Suppressor macrophage (primary cell): ENCODE measurements around the gene NCS1.
"Not testable (repeated sequence)": the region's sequence is repeated elsewhere in the genome, so short reads cannot be mapped to it uniquely, and the experiment has no call there.

Experiments used
- DNase-seq, 4 experiments: peaks; one replicate each; pipeline ENCODE4 v3.0.0-alpha.2; 2020 to 2022

Gene NCS1

DNA sequence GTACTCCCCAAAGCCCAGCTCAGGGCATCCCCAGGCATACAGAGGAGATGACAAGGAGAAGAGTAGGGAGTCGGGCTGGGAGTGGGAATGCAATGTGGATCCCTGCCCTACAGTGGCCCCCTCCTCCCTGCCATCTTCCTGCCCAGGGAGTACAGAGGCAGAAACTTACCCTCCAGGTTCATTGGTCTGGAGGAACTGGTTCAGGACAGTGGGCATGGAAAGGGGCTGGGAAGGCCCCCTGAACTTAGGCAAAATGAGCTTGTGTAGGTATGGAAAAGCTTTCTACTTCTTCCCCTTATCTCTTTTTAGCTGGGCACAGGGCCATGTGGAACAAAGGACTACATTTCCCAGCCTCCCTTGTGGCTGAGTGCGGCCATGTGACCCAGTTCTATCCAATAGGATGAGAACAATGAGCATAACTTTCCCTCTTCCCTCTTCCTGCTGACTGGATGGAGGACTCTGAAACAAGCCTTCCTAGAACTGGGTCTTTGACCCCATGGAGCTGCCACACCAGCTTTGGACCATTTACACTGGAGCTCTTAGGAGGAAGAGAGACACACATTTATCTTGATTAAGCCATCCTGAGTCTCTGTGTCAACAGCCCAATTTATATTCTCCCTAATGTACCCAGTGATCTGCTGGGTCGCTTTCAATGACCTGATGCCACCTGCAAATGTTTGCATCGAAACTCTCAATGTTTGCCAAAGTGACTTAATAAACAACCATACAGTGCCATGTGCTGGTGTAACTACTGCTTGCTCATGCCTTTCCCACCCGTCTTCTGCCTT is 68.4 kb downstream of the NCS1 start:
- peak; percentile 73 to 83 (median 77) for DNase-seq

- no peak for DNase-seq
These were observed 69.0 kb downstream of the NCS1 start for GRCh38 chr9:130241198-130241535.

DNA sequence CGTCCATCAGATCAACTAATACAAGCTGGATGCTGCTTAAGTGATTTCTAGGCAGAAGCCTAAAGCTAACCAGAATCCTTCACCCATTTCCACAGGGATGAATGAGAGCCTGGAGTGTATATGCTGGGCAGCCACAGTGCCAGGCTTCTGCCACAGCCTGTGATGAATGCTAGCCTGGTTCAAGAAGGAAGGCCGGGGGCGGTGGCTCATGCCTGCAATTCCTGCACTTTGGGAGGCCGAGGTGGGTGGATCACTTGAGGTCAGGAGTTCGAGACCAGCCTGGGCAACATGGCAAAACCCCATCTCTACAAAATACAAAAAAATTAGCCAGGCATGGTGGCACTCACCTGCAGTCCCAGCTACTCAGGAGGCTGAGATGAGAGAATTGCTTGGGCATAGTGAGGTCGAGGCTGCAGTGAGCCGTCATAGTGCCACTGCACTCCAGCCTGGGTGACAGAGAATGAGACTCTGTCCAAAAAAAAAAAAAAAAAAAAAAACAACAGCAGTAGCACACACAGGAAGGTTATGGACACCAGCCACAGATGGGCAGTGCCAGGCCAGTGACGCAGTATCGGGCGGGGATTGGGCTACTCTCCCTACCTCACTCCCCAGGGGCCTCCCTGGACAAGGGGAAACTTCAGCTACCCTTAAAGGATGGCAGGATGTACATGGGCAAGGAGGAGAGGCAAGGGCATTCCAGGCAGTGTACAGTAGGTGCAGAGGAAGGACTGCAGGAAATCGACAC is 70.2 kb downstream of the NCS1 start:
- no peak for DNase-seq

DNA sequence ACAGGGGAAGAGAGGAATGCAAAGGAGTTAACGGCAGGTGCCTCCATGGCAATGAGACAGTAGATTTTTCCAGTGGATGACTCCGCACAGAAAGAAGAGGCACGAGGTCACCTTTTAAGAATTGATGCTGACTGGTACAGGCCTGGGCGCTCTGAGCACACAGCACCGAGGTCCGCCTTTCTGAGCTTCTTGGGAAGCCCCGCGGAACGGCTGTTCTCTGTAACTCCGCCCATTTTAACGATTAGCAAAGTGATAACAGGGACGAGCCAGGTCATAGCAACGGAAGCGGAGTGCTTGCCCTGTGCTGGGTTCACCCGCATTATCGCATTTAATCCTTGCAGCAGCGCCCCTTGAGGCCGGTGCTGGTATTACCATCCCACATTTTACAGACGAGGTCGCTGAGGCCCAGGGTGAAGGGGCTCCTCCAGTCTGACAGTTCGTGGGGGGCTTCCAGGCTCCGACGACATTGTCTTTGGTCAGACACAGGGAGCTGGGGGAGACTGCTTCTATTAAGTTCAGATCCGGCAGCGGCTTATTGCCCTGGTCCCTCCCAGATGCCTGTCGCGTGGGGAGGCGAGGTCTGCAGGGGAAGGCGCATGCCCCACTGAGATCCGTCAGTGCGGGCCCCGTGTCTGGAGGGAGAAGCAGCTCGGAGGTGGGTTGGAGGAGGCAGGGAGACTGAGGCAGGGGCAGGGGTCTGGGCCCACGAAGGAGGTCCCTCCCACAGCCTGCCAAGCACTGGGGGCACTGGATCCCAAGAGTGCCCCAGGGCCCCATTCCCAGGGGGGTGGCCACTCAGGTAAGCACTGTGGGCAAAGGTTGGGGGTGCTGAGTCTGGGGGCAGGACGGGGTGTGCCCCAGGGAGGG is 71.0 kb downstream of the NCS1 start:
- peak; percentile 66 to 85 (median 80) for DNase-seq

- no peak for DNase-seq
These were observed 71.6 kb downstream of the NCS1 start for GRCh38 chr9:130243882-130244170.

- DNase-seq: no peak
These were observed 72.5 kb downstream of the NCS1 start for GRCh38 chr9:130244548-130245165.

GRCh38 chr9:130245474-130245873 is 73.3 kb downstream of the NCS1 start:
- DNase-seq: no peak

GRCh38 chr9:130246126-130246525 is 73.9 kb downstream of the NCS1 start:
- no peak for DNase-seq

DNA sequence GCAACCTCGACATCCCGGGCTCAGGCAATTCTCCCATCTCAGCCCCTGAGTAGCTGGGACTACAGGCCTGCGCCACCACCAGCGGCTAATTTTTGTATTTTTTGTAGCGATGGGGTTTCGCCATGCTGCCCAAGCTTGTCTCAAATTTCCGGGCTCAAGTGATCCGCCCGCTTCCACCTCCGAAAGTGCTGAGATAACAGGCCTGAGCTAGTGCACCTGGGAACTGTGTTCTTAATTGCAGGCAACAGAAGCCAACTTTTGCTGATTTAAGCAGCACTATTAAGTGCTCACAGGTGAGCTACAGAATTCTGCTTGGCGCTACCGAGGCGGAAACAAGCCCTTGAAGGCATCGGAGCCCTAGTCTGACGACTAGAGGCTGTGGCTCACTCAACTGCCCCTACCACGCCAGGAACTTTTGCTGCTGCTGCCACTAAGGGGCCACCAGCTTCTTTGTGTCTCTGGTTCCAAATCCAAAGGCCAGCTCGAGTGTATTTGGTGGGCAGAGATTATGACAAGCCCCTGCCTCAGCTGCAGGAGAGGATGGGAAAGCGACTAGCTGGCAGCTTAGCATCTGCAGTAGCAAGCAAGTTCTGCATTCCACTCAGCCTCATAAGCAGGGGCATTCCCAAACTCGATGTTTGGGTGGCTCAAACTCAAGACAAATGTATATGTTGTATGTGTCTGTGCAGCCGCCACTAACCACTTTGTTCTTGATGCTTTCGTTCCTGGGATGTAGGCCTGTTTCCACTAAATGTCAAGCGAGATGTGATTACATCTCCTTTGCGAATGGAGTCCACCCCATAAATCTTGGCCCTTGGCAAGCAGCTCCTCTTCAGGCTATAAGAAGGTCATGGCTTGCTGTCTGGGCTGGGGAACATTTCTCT is 82.8 kb downstream of the NCS1 start:
- no peak for DNase-seq

DNA sequence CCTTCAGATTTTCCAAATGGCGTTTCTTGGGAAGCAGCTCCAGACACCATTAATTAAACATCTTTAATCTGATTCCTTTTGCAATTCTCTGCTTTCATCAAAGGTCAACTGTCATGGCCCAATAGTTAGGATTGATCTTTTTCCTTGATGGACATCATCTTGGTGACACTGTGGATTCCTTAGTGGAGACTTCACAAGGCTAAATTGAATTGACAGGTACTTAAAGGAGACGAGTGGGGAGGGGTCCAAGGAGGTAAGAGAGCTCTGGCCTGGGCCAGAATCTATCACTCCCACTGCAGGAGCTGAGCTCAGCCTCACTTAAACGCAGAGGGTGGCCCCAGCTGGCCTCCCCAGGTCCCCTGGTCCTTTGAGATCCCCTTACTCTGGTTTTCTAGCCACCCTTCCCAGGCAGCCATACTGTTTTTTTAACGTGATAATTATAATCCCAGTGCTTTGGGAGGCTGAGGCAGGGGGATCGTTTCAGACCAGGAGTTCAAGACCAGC is 83.5 kb downstream of the NCS1 start:
- DNase-seq: no peak

- no peak for DNase-seq
These were observed 84.4 kb downstream of the NCS1 start for GRCh38 chr9:130256644-130257043.

- DNase-seq: not testable (repeated sequence)
These were observed 85.9 kb downstream of the NCS1 start for GRCh38 chr9:130258137-130258536.

GRCh38 chr9:130259044-130259443 is 86.8 kb downstream of the NCS1 start:
- DNase-seq: no peak

DNA sequence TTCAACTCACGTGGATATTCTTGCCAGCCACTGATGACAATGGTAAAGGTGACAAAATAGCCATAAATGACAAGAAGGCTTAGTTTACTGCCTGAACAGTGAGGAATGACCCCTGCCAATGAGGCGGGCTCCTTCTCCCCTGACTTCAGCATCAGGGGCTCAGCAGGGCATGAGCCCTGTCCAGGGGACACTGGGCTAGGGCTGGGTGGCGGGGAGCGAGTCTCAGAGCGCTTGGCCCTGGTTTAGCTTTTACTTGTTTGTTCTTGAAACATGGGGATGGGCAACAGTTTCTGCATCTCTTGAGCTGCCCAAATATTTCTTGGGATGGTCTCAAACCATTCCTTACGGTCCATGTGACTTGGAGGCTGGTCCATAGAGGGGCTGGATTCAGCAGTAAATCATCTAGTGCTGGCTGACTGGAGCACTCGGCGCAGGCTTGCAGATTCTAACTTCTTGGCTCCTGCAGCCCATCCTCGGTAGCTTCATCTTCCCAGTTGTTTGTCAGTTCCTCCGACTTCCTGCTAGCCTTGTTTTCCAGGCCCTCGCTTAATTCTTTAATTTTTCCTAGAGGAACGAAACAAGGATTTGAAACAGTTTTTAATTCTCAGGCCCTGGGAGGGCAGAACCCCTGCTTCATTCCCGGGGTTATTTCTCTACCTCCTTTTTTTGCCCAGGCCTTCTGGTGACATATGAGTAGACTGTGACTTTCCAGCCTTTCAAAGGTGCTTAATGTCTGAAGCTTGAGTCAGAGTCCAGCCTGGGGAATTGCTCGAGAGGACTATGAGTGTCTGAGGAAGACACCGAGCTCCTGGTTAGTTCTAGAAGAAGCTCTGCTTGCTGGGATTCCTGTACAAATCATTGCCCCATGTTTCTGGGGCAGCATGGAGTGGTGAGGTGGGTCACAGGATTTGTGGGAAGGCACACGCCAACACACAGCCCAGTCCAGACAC is 88.9 kb downstream of the NCS1 start:
- no peak for DNase-seq

GRCh38 chr9:130262061-130262745 is 90.0 kb downstream of the NCS1 start:
- peak in 1 of 4 experiments; percentile 16 for DNase-seq

GRCh38 chr9:130262771-130263170 is 90.6 kb downstream of the NCS1 start:
- no peak for DNase-seq

- DNase-seq: no peak
These were observed 91.6 kb downstream of the NCS1 start for GRCh38 chr9:130263601-130264413.

- DNase-seq: no peak
These were observed 92.5 kb downstream of the NCS1 start for GRCh38 chr9:130264414-130265350.
